Hepatocyte (in vitro differentiated cells): ENCODE data around the gene USP54. TPM values are rescaled to one million over a fixed set of nuclear protein-coding genes. Genes with fewer than 3 reads are reported as not detected.

Experiments used
- DNase-seq: peaks from one replicate; pipeline ENCODE4 v3.0.0-alpha.2; 2016; ENCODE audit warnings: low spot score
- H2AFZ ChIP-seq: fragments of 200-600 bp; sonication (generic); 2 replicates; pipeline ENCODE4 v1.6.0; 2016; ENCODE audit warnings: antibody characterized with exemption, mild to moderate bottlenecking
- H3K27ac ChIP-seq: fragments of 200-600 bp; sonication (generic); 2 replicates; pipeline ENCODE4 v1.5.1; 2016; ENCODE audit warnings: mild to moderate bottlenecking
- H3K27me3 ChIP-seq: fragments of 200-600 bp; sonication (generic); 2 replicates; pipeline ENCODE4 v1.6.1; 2016
- H3K36me3 ChIP-seq: fragments of 200-600 bp; sonication (generic); replicated peaks from 2 replicates; pipeline ENCODE4 v1.5.1; 2016; ENCODE audit warnings: low read depth; ENCODE audit not compliant: insufficient read depth
- H3K4me1 ChIP-seq: fragments of 200-600 bp; sonication (generic); 2 replicates; pipeline ENCODE4 v1.5.1; 2016; ENCODE audit warnings: mild to moderate bottlenecking, moderate library complexity; ENCODE audit not compliant: insufficient read depth
- H3K4me2 ChIP-seq: fragments of 200-600 bp; sonication (generic); 2 replicates; pipeline ENCODE4 v1.6.0; 2016
- H3K4me3 ChIP-seq: fragments of 200-600 bp; sonication (generic); 2 replicates; pipeline ENCODE4 v1.5.1; 2016; ENCODE audit warnings: mild to moderate bottlenecking
- H3K79me2 ChIP-seq: fragments of 200-600 bp; sonication (generic); 2 replicates; pipeline ENCODE4 v1.6.0; 2017; ENCODE audit warnings: mild to moderate bottlenecking
- H3K9me2 ChIP-seq: fragments of 200-600 bp; sonication (generic); replicated peaks from 2 replicates; pipeline ENCODE4 v1.6.0; 2017; ENCODE audit warnings: mild to moderate bottlenecking; ENCODE audit not compliant: insufficient read depth
- H3K9me3 ChIP-seq: fragments of 200-600 bp; sonication (generic); 2 replicates; pipeline ENCODE4 v1.5.1; 2016; ENCODE audit warnings: low read depth, mild to moderate bottlenecking
- H4K20me1 ChIP-seq: fragments of 200-600 bp; sonication (generic); 2 replicates; pipeline ENCODE4 v1.6.0; 2016; ENCODE audit warnings: mild to moderate bottlenecking; ENCODE audit not compliant: insufficient read depth, poor library complexity, severe bottlenecking
- CTCF ChIP-seq: fragments of 200-600 bp; sonication (generic); IDR thresholded peaks from 2 replicates; pipeline ENCODE4 v1.5.1; 2016; ENCODE audit warnings: antibody characterized with exemption, mild to moderate bottlenecking; ENCODE audit not compliant: poor library complexity
- EZH2 ChIP-seq: fragments of 200-600 bp; sonication (generic); IDR thresholded peaks from 2 replicates; pipeline ENCODE4 v1.6.1; 2016; ENCODE audit warnings: antibody characterized with exemption, mild to moderate bottlenecking, borderline replicate concordance
- EZH2phosphoT487 ChIP-seq: fragments of 200-600 bp; sonication (generic); IDR thresholded peaks from one replicate; pipeline ENCODE4 v1.6.1; 2018; ENCODE audit warnings: antibody characterized with exemption, mild to moderate bottlenecking, low read depth, moderate library complexity; ENCODE audit not compliant: unreplicated experiment, severe bottlenecking
- WGBS: methylation state at CpG from one replicate; pipeline ENCODE4 v1.1.6; 2016; ENCODE audit warnings: low lambda C conversion rate; ENCODE audit errors: missing lambda C conversion rate; 5-methylcytosine and 5-hydroxymethylcytosine counted together
- polyA plus RNA-seq: library from polyadenylated mRNA; unstranded; fragments of >200 nt; fragmentation: Nextera tagmentation; extraction: Ambion mirVana; gene quantifications from 2 replicates; pipeline ENCODE4 v1.2.1, GENCODE V29; 2016
- small RNA-seq: library from RNA; depleted of rRNA; stranded (forward); fragments of <200 nt; gene quantifications from one replicate; pipeline ENCODE3, GENCODE V24; 2014
- total RNA-seq: library from RNA; depleted of rRNA; stranded (reverse); fragments of >200 nt; gene quantifications from 2 replicates; pipeline ENCODE4 v1.2.3, GENCODE V29; 2014

Gene USP54
- total and polyA plus RNA-seq, 2 experiments from 2014 or later: 13.2 to 61.6 TPM

DNA sequence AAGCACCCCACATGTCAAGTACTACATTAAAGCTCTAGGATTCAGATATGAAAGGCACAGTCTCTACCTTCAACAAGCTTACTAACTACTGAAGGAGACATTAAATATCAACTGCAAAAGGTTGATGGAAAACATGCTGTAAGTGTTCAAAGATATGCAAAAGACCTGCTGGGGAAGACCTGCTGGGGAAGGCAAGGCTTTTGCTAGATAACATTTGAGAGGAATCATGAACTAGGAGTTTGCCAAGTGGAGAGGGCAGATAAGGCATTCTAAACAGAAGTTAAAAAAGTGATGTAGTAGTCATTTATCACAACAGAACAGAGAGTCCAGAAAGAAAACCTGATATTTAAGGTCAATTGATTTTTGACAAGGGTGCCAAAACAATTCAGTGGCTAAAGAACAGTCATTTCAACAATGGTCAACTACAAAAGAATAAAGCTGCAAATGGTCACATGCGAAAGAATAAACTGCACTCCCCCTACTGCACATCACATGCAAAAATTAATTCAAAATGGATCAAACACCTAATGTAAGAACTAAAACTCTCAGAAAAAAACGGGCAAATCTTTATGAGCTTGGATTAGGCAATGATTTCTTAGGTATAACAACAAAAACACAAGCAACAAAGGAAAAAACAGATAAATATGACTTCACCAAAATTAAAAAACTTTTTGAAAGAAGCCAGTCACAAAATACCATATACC is 134.8 kb downstream of the USP54 start:
- Histone ChIP-seq H3K36me3 (no peaks in the 10 kb centered on the region), H3K9me3 (no peaks in the 10 kb centered on the region), H3K79me2 (no peaks in the 10 kb centered on the region), H3K4me3 (no peak overlapping the region), H2AFZ (no peak overlapping the region), H3K4me2 (no peak overlapping the region), H3K4me1 (no peaks in the 10 kb centered on the region), H4K20me1 (no peaks in the 10 kb centered on the region), H3K9me2 (no peaks in the 10 kb centered on the region), H3K27ac (no peak overlapping the region), H3K27me3 (no peaks in the 10 kb centered on the region)
- TF ChIP-seq EZH2phosphoT487 (no peak), CTCF (no peak), EZH2 (no peak)
- DNase-seq: no peak
- 95% methylated on average over 2 of the region's 2 CpGs for WGBS

GRCh38 chr10:73449113-73449512 is 142.0 kb downstream of the USP54 start:
- TF ChIP-seq EZH2phosphoT487 (no peak), EZH2 (no peak), CTCF (no peak)
- no peaks in the 10 kb centered on the region for H3K9me3 ChIP-seq
- no peaks in the 10 kb centered on the region for H3K79me2 ChIP-seq
- WGBS: 96% methylated on average over 1 of the region's 1 CpG
- H3K4me1 ChIP-seq: no peaks in the 10 kb centered on the region
- H3K4me2 ChIP-seq: no peak overlapping the region
- H3K9me2 ChIP-seq: no peaks in the 10 kb centered on the region
- no peaks in the 10 kb centered on the region for H3K27me3 ChIP-seq
- H3K36me3 ChIP-seq: no peaks in the 10 kb centered on the region
- DNase-seq: no peak
- H2AFZ ChIP-seq: no peak overlapping the region
- no peak overlapping the region for H3K4me3 ChIP-seq
- H3K27ac ChIP-seq: no peak overlapping the region
- H4K20me1 ChIP-seq: no peaks in the 10 kb centered on the region

DNA sequence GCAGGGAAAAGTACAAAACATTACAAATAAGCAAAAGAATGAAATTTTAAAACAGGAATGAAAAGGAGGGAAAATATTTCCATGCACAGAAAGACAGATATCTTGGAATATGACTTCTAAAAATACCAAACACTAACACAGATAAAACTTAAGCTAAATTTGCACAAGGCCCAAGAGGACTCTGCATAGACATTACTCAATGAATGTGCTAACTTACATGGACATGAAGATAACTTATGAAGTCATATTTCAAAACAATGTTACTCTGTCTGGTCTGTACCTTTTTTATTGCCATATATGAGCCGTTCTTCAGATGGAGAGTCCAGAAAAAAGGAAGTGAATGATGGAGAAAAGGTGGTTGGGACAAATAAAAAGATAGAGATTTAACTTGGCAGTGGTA is 142.8 kb downstream of the USP54 start:
- WGBS: 79% methylated on average over 1 of the region's 1 CpG
- H3K27ac ChIP-seq: no peak overlapping the region
- no peaks in the 10 kb centered on the region for H3K9me2 ChIP-seq
- H3K4me2 ChIP-seq: no peak overlapping the region
- no peak for DNase-seq
- no peak overlapping the region for H3K4me3 ChIP-seq
- H3K27me3 ChIP-seq: no peaks in the 10 kb centered on the region
- H3K79me2 ChIP-seq: no peaks in the 10 kb centered on the region
- no peaks in the 10 kb centered on the region for H3K4me1 ChIP-seq
- H2AFZ ChIP-seq: no peak overlapping the region
- no peaks in the 10 kb centered on the region for H3K9me3 ChIP-seq
- TF ChIP-seq CTCF (no peak), EZH2phosphoT487 (no peak), EZH2 (no peak)
- H4K20me1 ChIP-seq: no peaks in the 10 kb centered on the region
- no peaks in the 10 kb centered on the region for H3K36me3 ChIP-seq

Small RNAs within 50 kb of the gene (small RNA-seq; reads per million reads assigned to genes)
- gene RNU6-883P: not detected

Other genes with a start within 250 kb of the USP54 start
- 1.8 and 3.9 TPM in 2 replicates for gene CFAP70, start 232.5 kb downstream of the USP54 start, total RNA-seq
- 1.2 and 1.6 TPM in 2 replicates for gene CFAP70, start 232.5 kb downstream of the USP54 start, polyA plus RNA-seq
- gene ANXA7, start 177.3 kb downstream of the USP54 start, total RNA-seq: 88.8 and 90.7 TPM in 2 replicates
- gene ANXA7, start 177.3 kb downstream of the USP54 start, polyA plus RNA-seq: 63.0 and 88.8 TPM in 2 replicates
- 1.2 and 1.6 TPM in 2 replicates for gene MSS51, start 157.8 kb downstream of the USP54 start, total RNA-seq
- 0.48 and 0.74 TPM in 2 replicates for gene MSS51, start 157.8 kb downstream of the USP54 start, polyA plus RNA-seq
- 33.8 and 41.4 TPM in 2 replicates for gene PPP3CB, start 95.3 kb downstream of the USP54 start, total RNA-seq
- 11.8 and 15.0 TPM in 2 replicates for gene PPP3CB, start 95.3 kb downstream of the USP54 start, polyA plus RNA-seq
- gene MYOZ1, start 50.1 kb upstream of the USP54 start, total RNA-seq: 0.20 and 0.50 TPM in 2 replicates
- 0.44 and 1.3 TPM in 2 replicates for gene MYOZ1, start 50.1 kb upstream of the USP54 start, polyA plus RNA-seq
- not detected in 2 replicates for gene SYNPO2L, start 64.7 kb upstream of the USP54 start, total RNA-seq
- 0.40 TPM in 1 of 2 replicates, not detected in the other for gene SYNPO2L, start 64.7 kb upstream of the USP54 start, polyA plus RNA-seq
- 3.6 and 5.5 TPM in 2 replicates for gene AGAP5, start 106.8 kb upstream of the USP54 start, total RNA-seq
- 1.9 and 2.4 TPM in 2 replicates for gene AGAP5, start 106.8 kb upstream of the USP54 start, polyA plus RNA-seq
- gene SEC24C, start 153.0 kb upstream of the USP54 start, total RNA-seq: 59.4 and 60.2 TPM in 2 replicates
- 46.8 and 47.6 TPM in 2 replicates for gene SEC24C, start 153.0 kb upstream of the USP54 start, polyA plus RNA-seq
- 45.3 and 59.1 TPM in 2 replicates for gene CHCHD1, start 190.7 kb upstream of the USP54 start, total RNA-seq
- 86.1 and 95.2 TPM in 2 replicates for gene CHCHD1, start 190.7 kb upstream of the USP54 start, polyA plus RNA-seq
- 83.7 and 101 TPM in 2 replicates for gene ZSWIM8, start 194.3 kb upstream of the USP54 start, total RNA-seq
- 98.5 and 103 TPM in 2 replicates for gene ZSWIM8, start 194.3 kb upstream of the USP54 start, polyA plus RNA-seq
- 10.7 and 29.9 TPM in 2 replicates for gene NDST2, start 220.3 kb upstream of the USP54 start, total RNA-seq
- gene NDST2, start 220.3 kb upstream of the USP54 start, polyA plus RNA-seq: 21.1 and 24.9 TPM in 2 replicates